ENCODE data around the gene MEP1A.
"Not testable (repeated sequence)": the region's sequence is repeated elsewhere in the genome, so short reads cannot be mapped to it uniquely, and the experiment has no call there.

MEP1A gene

GRCh38 chr6:46777476-46778346 lies 15.5 kb upstream of the MEP1A start:
- no peak for DNase-seq

GRCh38 chr6:46781478-46782378 lies 11.5 kb upstream of the MEP1A start:
- DNase-seq = peak; percentile 45

- DNase-seq = no peak
These were observed 8.7 kb upstream of the MEP1A start for GRCh38 chr6:46784535-46784934.

- no peak for DNase-seq
These were observed 5.2 kb upstream of the MEP1A start for GRCh38 chr6:46787871-46788540.

GRCh38 chr6:46788791-46789190 lies 4.4 kb upstream of the MEP1A start:
- DNase-seq = no peak

- no peak for DNase-seq
These were observed 3.5 kb upstream of the MEP1A start for GRCh38 chr6:46789434-46790354.

GRCh38 chr6:46790355-46790874 lies 2.8 kb upstream of the MEP1A start:
- DNase-seq = no peak

- no peak for DNase-seq
These were observed 554 bp upstream of the MEP1A start for GRCh38 chr6:46792635-46793034.

- no peak for DNase-seq
These were observed 879 bp downstream of the MEP1A start for GRCh38 chr6:46794068-46794467.

- no peak for DNase-seq
These were observed 2.6 kb downstream of the MEP1A start for GRCh38 chr6:46795816-46796215.

GRCh38 chr6:46796848-46797580 lies 3.8 kb downstream of the MEP1A start:
- no peak for DNase-seq

- no peak for DNase-seq
These were observed 6.5 kb downstream of the MEP1A start for GRCh38 chr6:46799657-46800056.

GRCh38 chr6:46808806-46809205 lies 15.6 kb downstream of the MEP1A start:
- no peak for DNase-seq

- no peak for DNase-seq
These were observed 21.9 kb downstream of the MEP1A start for GRCh38 chr6:46815130-46815529.

GRCh38 chr6:46816626-46817025 lies 23.4 kb downstream of the MEP1A start:
- DNase-seq = no peak

GRCh38 chr6:46819561-46819960 lies 26.4 kb downstream of the MEP1A start:
- DNase-seq = no peak

- no peak for DNase-seq
These were observed 28.3 kb downstream of the MEP1A start for GRCh38 chr6:46821458-46821881.

GRCh38 chr6:46828939-46829338 lies 35.8 kb downstream of the MEP1A start:
- DNase-seq = no peak

- DNase-seq = no peak
These were observed 39.6 kb downstream of the MEP1A start for GRCh38 chr6:46832816-46833215.

GRCh38 chr6:46834257-46834916 lies 41.2 kb downstream of the MEP1A start:
- not testable (repeated sequence) for DNase-seq

- not testable (repeated sequence) for DNase-seq
These were observed 41.8 kb downstream of the MEP1A start for GRCh38 chr6:46834991-46835390.

Data from NCI-H2171 treated with DMSO at 0.1 percent for 48 hours (cell line).